HEK293T (cell line): ENCODE results near the gene PLBD2.

ENCODE experiments used
- ARNT ChIP-seq: fragments of 450-650 bp; IDR thresholded peaks from 2 replicates; pipeline ENCODE4 v1.6.1; 2017; ENCODE audit warnings: mild to moderate bottlenecking
- BHLHE40 ChIP-seq: fragments of 450-650 bp; IDR thresholded peaks from 2 replicates; pipeline ENCODE4 v1.6.1; 2016; ENCODE audit warnings: mild to moderate bottlenecking, moderate library complexity, borderline replicate concordance
- ELF4 ChIP-seq: fragments of 450-650 bp; IDR thresholded peaks from 2 replicates; pipeline ENCODE4 v1.6.1; 2017; ENCODE audit warnings: antibody characterized with exemption
- FOXA1 ChIP-seq: fragments of 450-650 bp; IDR thresholded peaks from 2 replicates; pipeline ENCODE4 v1.6.1; 2016; ENCODE audit warnings: mild to moderate bottlenecking
- FOXM1 ChIP-seq: fragments of 450-650 bp; IDR thresholded peaks from 2 replicates; pipeline ENCODE4 v1.6.1; 2017; ENCODE audit warnings: mild to moderate bottlenecking, borderline replicate concordance
- NFRKB ChIP-seq: fragments of 450-650 bp; IDR thresholded peaks from 2 replicates; pipeline ENCODE4 v1.6.1; 2016; ENCODE audit warnings: mild to moderate bottlenecking, moderate library complexity
- SP1 ChIP-seq: fragments of 450-650 bp; IDR thresholded peaks from 2 replicates; pipeline ENCODE4 v1.6.1; 2017
- TARDBP ChIP-seq: fragments of 450-650 bp; IDR thresholded peaks from 2 replicates; pipeline ENCODE4 v1.6.1; 2016
- ZNF384 ChIP-seq: fragments of 450-650 bp; IDR thresholded peaks from 2 replicates; pipeline ENCODE4 v1.6.1; 2016

DNA sequence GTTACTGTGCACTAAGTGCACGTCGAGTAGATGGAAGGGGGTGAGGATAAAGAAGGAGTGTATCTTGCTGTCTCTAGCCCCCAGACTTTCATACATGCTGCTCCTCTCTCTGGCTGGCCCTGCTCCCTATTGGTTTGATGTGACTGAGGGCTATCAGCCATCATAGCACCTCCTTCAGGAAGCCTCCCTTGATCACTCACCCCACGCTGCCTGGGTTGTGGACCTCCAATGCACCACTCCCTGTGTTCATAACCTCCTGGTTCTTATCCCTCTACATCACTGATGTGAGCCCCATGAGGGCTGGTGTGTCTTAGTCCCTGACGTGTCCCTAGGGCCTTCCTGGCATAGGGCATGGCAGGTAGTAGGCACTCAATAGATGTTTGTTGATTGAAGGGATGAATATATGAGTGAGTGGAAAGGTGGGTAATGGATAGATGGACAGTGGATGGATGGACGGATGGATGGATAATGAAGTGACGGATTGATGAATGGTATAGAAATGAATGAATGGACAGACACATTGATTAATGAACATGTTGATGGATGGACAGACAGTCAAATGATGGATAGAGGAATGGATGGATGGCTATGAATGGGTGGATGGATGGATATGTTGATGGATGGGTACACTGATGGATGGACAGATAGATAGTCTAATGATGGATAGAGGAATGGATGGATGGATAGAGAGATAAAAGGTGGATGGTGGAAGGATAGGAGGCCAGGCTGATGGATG is 78.8 kb downstream of the PLBD2 start:
- no peak for TF ChIP-seq FOXM1
- no peak for TF ChIP-seq ELF4
- TF ChIP-seq FOXA1 = no peak
- no peak for TF ChIP-seq SP1
- no peak for TF ChIP-seq ARNT
- TF ChIP-seq ZNF384 = no peak
- TF ChIP-seq BHLHE40 = no peak
- 0 out of 2 replicates have a peak, but pooled peaks have one; percentile 14 for TF ChIP-seq TARDBP
- no peak for TF ChIP-seq NFRKB
